HEK293 (cell line): ENCODE data around the gene MPC1L.

Experiments
- ZBTB17 ChIP-seq: fragments of 450-650 bp; formaldehyde crosslinking; IDR thresholded peaks from 2 replicates; pipeline ENCODE4 v1.5.1; 2016; ENCODE audit warnings: missing biosample characterization, missing genetic modification characterization
- ZFP37 ChIP-seq: fragments of 450-650 bp; formaldehyde crosslinking; IDR thresholded peaks from 2 replicates; pipeline ENCODE4 v1.5.1; 2016; ENCODE audit warnings: missing biosample characterization, missing genetic modification characterization
- ZNF133 ChIP-seq: fragments of 450-650 bp; formaldehyde crosslinking; IDR thresholded peaks from 2 replicates; pipeline ENCODE4 v1.5.1; 2016; ENCODE audit warnings: missing biosample characterization, missing genetic modification characterization
- ZNF214 ChIP-seq: fragments of 450-650 bp; formaldehyde crosslinking; IDR thresholded peaks from 2 replicates; pipeline ENCODE4 v1.5.1; 2017; ENCODE audit warnings: missing biosample characterization, mild to moderate bottlenecking, missing genetic modification characterization, borderline replicate concordance
- ZNF292 ChIP-seq: fragments of 450-650 bp; formaldehyde crosslinking; IDR thresholded peaks from 2 replicates; pipeline ENCODE4 v1.5.1; 2016; ENCODE audit warnings: low read depth, missing biosample characterization, missing genetic modification characterization, borderline replicate concordance
- ZNF335 ChIP-seq: fragments of 450-650 bp; formaldehyde crosslinking; conservative IDR thresholded peaks from 2 replicates; pipeline ENCODE4 v1.5.1; 2016; ENCODE audit warnings: missing biosample characterization, missing genetic modification characterization
- ZNF426 ChIP-seq: fragments of 450-650 bp; formaldehyde crosslinking; IDR thresholded peaks from 2 replicates; pipeline ENCODE4 v1.5.1; 2017; ENCODE audit warnings: missing biosample characterization, missing genetic modification characterization, mild to moderate bottlenecking, inconsistent platforms, moderate library complexity
- ZNF596 ChIP-seq: fragments of 450-650 bp; IDR thresholded peaks from 2 replicates; pipeline ENCODE4 v1.5.0; 2018; ENCODE audit warnings: missing biosample characterization, mild to moderate bottlenecking, missing genetic modification characterization, moderate library complexity
- TF ChIP-seq, protein P1 (sequence below): fragments of 450-650 bp; formaldehyde crosslinking; IDR thresholded peaks from 2 replicates; pipeline ENCODE4 v1.5.1; 2016; ENCODE audit warnings: missing biosample characterization, missing genetic modification characterization
- TF ChIP-seq, protein P2 (sequence below): fragments of 450-650 bp; formaldehyde crosslinking; IDR thresholded peaks from 2 replicates; pipeline ENCODE4 v1.5.1; 2016; ENCODE audit warnings: missing biosample characterization, missing genetic modification characterization

GRCh38 chrX:40612511-40612910 is 10.7 kb upstream of the MPC1L start:
- TF ChIP-seq ZNF133 (no peak), ZNF292 (no peak), ZNF214 (no peak), ZNF426 (tag by site-specific recombination) (no peak), ZFP37 (tag by site-specific recombination) (no peak), ZBTB17 (tag by site-specific recombination) (no peak), ZNF335 (tag by site-specific recombination) (no peak), ZNF596 (tag by site-specific recombination) (no peak)
- TF ChIP-seq, protein P1, sequence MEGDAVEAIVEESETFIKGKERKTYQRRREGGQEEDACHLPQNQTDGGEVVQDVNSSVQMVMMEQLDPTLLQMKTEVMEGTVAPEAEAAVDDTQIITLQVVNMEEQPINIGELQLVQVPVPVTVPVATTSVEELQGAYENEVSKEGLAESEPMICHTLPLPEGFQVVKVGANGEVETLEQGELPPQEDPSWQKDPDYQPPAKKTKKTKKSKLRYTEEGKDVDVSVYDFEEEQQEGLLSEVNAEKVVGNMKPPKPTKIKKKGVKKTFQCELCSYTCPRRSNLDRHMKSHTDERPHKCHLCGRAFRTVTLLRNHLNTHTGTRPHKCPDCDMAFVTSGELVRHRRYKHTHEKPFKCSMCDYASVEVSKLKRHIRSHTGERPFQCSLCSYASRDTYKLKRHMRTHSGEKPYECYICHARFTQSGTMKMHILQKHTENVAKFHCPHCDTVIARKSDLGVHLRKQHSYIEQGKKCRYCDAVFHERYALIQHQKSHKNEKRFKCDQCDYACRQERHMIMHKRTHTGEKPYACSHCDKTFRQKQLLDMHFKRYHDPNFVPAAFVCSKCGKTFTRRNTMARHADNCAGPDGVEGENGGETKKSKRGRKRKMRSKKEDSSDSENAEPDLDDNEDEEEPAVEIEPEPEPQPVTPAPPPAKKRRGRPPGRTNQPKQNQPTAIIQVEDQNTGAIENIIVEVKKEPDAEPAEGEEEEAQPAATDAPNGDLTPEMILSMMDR (tag by site-specific recombination): no peak
- TF ChIP-seq, protein P2, sequence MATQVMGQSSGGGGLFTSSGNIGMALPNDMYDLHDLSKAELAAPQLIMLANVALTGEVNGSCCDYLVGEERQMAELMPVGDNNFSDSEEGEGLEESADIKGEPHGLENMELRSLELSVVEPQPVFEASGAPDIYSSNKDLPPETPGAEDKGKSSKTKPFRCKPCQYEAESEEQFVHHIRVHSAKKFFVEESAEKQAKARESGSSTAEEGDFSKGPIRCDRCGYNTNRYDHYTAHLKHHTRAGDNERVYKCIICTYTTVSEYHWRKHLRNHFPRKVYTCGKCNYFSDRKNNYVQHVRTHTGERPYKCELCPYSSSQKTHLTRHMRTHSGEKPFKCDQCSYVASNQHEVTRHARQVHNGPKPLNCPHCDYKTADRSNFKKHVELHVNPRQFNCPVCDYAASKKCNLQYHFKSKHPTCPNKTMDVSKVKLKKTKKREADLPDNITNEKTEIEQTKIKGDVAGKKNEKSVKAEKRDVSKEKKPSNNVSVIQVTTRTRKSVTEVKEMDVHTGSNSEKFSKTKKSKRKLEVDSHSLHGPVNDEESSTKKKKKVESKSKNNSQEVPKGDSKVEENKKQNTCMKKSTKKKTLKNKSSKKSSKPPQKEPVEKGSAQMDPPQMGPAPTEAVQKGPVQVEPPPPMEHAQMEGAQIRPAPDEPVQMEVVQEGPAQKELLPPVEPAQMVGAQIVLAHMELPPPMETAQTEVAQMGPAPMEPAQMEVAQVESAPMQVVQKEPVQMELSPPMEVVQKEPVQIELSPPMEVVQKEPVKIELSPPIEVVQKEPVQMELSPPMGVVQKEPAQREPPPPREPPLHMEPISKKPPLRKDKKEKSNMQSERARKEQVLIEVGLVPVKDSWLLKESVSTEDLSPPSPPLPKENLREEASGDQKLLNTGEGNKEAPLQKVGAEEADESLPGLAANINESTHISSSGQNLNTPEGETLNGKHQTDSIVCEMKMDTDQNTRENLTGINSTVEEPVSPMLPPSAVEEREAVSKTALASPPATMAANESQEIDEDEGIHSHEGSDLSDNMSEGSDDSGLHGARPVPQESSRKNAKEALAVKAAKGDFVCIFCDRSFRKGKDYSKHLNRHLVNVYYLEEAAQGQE: no peak
